ENCODE measurements around the gene RBM33.

The RBM33 gene

GRCh38 chr7:155752756-155753445 is 108.4 kb downstream of the RBM33 start:
- DNase-seq, result no peak

- no peak for DNase-seq
Measured at GRCh38 chr7:155753446-155753965, 109.0 kb downstream of the RBM33 start.

- DNase-seq, result no peak
Measured at GRCh38 chr7:155754165-155754564, 109.7 kb downstream of the RBM33 start.

DNA sequence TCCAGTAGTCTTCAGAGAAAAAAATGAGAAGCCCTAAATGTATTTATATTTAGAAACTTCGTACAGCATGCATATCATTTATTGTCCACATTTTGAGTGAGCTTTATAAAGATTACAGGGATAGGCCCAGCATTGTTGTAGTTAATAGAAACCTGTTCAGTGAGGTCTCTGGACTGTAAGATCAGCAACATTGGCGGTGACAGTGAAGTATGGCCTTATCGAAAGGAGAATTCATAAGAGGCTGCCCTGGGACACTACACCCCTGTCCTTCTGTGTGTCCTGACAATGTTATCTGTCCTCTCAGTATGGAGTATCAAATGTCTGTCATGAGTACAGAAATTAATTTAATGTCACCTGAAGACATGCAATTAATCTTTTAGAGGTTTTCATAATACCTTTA is 110.6 kb downstream of the RBM33 start:
- no peak for DNase-seq

- DNase-seq, result no peak
Measured at GRCh38 chr7:155756322-155756721, 111.9 kb downstream of the RBM33 start.

- no peak for DNase-seq
Measured at GRCh38 chr7:155758348-155758747, 113.9 kb downstream of the RBM33 start.

- no peak for DNase-seq
Measured at GRCh38 chr7:155759740-155760430, 115.4 kb downstream of the RBM33 start.

- DNase-seq, result no peak
Measured at GRCh38 chr7:155761162-155761561, 116.7 kb downstream of the RBM33 start.

- DNase-seq, result no peak
Measured at GRCh38 chr7:155762036-155762435, 117.6 kb downstream of the RBM33 start.

DNA sequence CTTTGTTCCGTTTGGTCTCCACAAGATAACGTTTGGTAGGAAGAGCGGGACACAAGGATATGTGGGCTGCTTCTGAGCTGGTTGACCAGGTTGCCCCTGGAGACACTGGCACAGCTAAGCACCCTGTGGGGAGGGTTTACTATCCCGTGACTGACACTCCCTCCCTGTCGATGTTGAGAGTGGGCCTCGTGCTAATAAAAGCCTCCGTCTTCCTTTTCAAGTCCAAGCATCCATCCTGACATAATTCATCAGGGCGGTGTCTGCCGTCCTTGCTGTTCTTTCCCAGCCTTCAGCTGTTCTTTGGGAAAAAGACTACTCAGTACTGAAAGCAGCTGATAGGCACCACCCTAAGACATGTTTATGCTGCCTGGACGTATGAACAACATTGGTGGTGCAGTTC is 118.2 kb downstream of the RBM33 start:
- DNase-seq, result no peak

- DNase-seq, result no peak
Measured at GRCh38 chr7:155763122-155763521, 118.7 kb downstream of the RBM33 start.

- DNase-seq, result no peak
Measured at GRCh38 chr7:155763691-155764437, 119.4 kb downstream of the RBM33 start.

GRCh38 chr7:155764438-155764793 is 120.0 kb downstream of the RBM33 start:
- DNase-seq, result no peak

- no peak for DNase-seq
Measured at GRCh38 chr7:155765458-155765857, 121.0 kb downstream of the RBM33 start.

DNA sequence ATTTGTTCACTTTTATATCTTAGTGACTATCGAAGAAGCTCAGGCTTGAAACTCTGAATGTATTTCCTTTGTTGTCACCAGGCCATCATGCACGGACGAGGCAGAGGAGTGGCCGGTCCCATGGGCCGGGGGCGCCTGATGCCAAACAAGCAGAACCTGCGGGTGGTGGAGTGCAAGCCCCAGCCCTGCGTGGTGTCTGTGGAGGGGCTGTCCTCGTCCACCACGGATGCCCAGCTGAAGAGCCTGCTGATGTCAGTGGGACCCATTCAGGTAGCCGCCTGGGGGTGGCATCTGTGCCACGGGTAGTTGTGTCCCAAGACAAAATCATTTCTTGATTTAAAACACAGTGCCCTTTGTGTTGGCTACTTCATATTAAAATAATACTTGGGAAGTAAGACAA is 121.9 kb downstream of the RBM33 start:
- DNase-seq, result no peak

GRCh38 chr7:155766966-155767916 is 122.8 kb downstream of the RBM33 start:
- no peak for DNase-seq

GRCh38 chr7:155769701-155770100 is 125.2 kb downstream of the RBM33 start:
- DNase-seq, result no peak

DNA sequence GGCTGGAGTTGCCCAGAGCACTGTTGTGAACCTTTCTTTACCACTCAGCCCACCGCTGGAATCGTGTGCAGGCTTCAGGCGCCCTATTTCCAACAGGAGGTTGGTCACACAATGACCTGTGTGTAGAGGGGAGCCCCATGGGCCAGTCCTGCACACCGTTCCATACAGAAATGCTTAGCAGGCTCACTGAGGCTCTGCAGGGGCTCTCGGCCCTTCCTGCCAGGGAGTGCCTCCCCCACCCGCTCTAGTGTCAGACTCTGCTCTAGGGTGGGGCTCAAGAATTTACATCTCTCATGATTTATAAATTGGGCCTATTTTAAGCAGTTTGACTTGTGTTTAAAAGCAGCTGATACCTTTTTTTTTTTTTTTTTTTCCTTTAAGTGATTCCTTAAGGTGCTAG is 125.8 kb downstream of the RBM33 start:
- DNase-seq, result no peak

DNA sequence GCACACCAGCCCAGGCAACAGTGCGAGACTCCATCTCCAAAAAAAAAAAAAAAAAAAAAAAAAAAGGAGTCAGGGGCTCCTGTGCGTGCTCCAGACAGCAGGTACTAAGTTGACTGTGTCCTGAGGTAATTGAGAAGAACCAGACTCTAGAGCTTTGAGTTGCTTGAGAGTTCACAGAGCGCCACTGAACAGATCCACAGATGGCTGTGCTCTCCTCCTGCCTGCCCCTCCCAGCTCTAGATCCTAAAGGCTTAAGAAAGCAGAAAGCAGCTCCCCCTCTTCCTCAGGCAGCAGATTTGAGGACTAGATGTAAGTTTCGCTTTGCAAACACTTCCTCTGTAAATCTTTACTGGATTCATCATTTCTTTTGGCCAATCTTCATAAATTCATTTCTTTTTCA is 129.1 kb downstream of the RBM33 start:
- DNase-seq, result no peak

DNA sequence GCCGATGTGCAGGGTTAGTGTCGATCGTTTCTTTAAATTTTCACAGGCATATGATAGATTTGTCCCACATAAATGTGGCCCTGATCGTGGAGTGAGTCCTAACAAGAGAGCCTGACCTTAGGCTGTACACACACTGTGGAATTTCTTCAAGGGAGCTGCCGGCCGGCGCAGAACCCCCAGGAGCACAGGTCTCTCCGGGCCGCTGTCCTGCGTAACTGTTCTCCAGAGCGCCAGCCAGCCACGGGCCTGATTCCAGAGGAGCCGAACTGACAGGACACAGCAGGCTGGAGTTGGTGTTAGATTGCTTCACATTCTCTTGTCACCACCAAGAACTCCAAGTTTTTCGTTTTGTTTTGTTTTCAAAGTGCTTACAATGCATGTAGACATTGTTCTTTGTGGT is 130.5 kb downstream of the RBM33 start:
- no peak for DNase-seq

- no peak for DNase-seq
Measured at GRCh38 chr7:155775691-155776090, 131.2 kb downstream of the RBM33 start.

DNA sequence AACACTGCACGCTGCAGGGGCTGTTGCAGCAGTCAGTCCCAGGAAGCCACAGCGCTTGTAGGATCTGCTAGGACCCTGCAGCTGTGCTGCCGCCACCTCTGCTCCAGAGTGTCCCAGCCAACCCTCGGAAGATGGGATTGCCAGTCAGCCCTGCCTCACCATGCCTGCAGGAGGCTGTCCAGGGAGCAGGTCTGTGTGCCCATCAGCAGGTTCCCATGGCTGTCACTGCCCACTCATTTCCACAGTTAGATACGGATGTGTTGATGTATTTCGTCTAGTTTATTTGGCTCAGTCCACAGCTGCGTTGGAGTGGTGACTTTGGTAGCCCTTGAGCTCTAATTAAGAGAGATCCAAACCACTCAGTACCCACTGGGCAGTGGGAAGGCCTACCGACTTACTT is 132.1 kb downstream of the RBM33 start:
- no peak for DNase-seq

GRCh38 chr7:155778349-155778748 is 133.9 kb downstream of the RBM33 start:
- no peak for DNase-seq
